IPS-11a (cell line): ENCODE data around the gene GSDME.
"Not testable (repeated sequence)": the region's sequence is repeated elsewhere in the genome, so short reads cannot be mapped to it uniquely, and the experiment has no call there.

Experiments
- H3K4me3 ChIP-seq: one replicate; pipeline ENCODE4 v1.5.1; 2013; ENCODE audit warnings: low read depth, low read length, control low read depth

The GSDME gene

GRCh38 chr7:24757353-24758275 lies at the start of gene GSDME:
TSS of gene GSDME (minus strand) at chr7:24757464. CDS start at chr7:24749774, 7,690 bp downstream.
- peak within 1 kb of the TSS; percentile 63 for H3K4me3 ChIP-seq

DNA sequence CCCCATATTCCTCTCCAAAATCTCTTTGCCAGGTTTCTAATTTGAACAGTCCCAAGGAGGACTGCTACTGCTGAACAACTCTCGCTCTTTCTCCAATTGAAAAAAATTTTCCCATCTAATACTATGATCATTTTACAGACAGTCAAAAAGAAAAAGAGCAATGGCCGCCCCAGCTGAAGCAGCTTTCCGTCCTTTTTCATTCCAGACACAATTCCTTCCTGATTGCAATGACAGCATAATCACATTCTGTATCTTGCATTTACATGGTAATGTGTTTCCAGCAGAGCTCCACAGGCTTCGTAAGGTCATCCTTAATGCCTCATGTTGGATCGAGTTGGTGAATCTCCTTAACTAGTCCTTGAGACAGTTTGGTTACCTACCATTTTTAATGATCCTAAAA lies 45.0 kb upstream of the GSDME start:
- H3K4me3 ChIP-seq: no peak overlapping the region

- H3K4me3 ChIP-seq: no peak overlapping the region
Observed at GRCh38 chr7:24801883-24802282, 44.6 kb upstream of the GSDME start.

DNA sequence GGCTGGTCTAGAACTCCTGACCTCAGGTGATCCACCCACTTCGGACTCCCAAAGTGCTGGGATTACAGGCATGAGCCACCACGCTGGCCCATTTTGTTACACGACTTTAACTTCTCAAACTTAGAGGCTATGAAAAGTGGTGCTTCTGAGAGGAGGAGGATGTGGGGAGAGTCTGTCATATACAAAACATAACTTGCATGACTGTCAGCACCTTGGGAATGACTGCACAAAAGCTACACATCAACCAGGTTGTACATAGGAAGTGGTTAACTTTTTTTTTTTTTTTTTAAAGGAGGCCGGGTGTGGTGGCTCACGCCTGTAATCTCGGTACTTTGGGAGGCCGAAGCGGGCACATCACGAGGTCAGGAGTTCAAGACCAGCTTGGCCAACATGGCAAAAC lies 43.4 kb upstream of the GSDME start:
- H3K4me3 ChIP-seq: no peak overlapping the region

GRCh38 chr7:24800073-24800472 lies 42.8 kb upstream of the GSDME start:
- no peak overlapping the region for H3K4me3 ChIP-seq

GRCh38 chr7:24799506-24799905 lies 42.2 kb upstream of the GSDME start:
- no peak overlapping the region for H3K4me3 ChIP-seq

- no peak overlapping the region for H3K4me3 ChIP-seq
Observed at GRCh38 chr7:24798261-24798660, 41.0 kb upstream of the GSDME start.

GRCh38 chr7:24797270-24797669 lies 40.0 kb upstream of the GSDME start:
- no peak overlapping the region for H3K4me3 ChIP-seq

DNA sequence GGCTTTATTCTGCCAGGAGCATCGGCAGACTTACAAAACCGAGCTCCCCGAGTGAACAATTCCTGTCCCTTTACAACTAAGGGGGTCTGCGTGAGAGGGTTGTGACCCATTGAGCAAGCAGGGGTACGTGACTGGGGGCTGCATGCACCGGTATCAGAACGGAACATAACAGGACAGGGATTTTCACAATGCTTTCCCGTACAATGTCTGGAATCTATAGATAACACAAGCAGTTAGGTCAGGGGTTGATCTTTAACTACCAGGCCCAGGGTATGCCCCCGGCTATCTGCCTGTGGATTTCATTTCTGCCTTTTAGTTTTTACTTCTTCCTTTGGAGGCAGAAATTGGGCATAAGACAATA lies 38.1 kb upstream of the GSDME start:
- H3K4me3 ChIP-seq: no peak overlapping the region

DNA sequence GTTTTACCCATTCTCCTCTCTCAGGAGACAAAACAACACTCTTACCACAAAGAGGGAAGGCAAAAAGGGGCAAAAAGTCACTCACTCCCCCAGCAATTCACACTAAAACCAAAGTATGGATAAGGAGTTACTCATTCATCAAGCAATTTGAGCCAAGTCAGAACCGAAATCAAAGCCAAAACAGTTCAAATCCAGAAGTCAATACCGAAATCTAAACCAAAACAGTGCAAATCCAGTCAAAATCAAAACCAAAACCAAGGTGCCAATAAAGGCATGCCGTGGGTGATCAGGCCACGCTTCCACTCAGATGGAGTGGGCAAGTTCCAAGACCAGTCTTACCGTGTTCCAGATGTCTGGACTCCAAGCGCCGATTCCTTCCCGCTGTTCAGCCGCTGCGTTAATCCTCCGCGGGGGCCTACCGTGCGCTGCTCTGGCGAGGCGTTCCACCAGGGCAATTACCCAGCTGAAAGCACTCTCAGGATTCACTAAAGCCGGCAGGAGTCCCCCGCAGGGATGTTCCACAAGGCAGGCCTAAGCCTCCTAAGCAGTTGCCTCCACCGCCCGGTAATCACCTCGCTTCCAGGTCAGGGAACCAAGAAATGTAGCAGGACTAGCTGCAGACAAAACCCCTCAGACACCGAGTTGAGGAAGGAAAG lies 37.6 kb upstream of the GSDME start:
- not testable (repeated sequence) for H3K4me3 ChIP-seq

GRCh38 chr7:24793982-24794648 lies 36.9 kb upstream of the GSDME start:
- H3K4me3 ChIP-seq: no peak overlapping the region

GRCh38 chr7:24788961-24789576 lies 31.8 kb upstream of the GSDME start:
- no peak overlapping the region for H3K4me3 ChIP-seq

GRCh38 chr7:24788075-24788474 lies 30.8 kb upstream of the GSDME start:
- H3K4me3 ChIP-seq: no peak overlapping the region

- no peak overlapping the region for H3K4me3 ChIP-seq
Observed at GRCh38 chr7:24786941-24787340, 29.7 kb upstream of the GSDME start.

GRCh38 chr7:24786306-24786705 lies 29.0 kb upstream of the GSDME start:
- H3K4me3 ChIP-seq: no peak overlapping the region

GRCh38 chr7:24784277-24784676 lies 27.0 kb upstream of the GSDME start:
- no peak overlapping the region for H3K4me3 ChIP-seq

- no peak overlapping the region for H3K4me3 ChIP-seq
Observed at GRCh38 chr7:24783698-24784097, 26.4 kb upstream of the GSDME start.

GRCh38 chr7:24781106-24781505 lies 23.8 kb upstream of the GSDME start:
- no peak overlapping the region for H3K4me3 ChIP-seq

- no peak overlapping the region for H3K4me3 ChIP-seq
Observed at GRCh38 chr7:24779283-24779655, 22.0 kb upstream of the GSDME start.

- H3K4me3 ChIP-seq: no peak overlapping the region
Observed at GRCh38 chr7:24778543-24779282, 21.4 kb upstream of the GSDME start.

- no peak overlapping the region for H3K4me3 ChIP-seq
Observed at GRCh38 chr7:24777806-24778205, 20.5 kb upstream of the GSDME start.
